MCF 10A (cell line): ENCODE data around the gene ULK3. TPM values are rescaled to one million over a fixed set of nuclear protein-coding genes. Genes with fewer than 3 reads are reported as not detected.
A peak's percentile ranks its signal among the peaks of the same experiment; 100 is the strongest.

Experiments
- BruUV-seq: library from RNA; stranded (reverse); fragments of 400-500 nt; replicated peaks from 2 replicates; lab custom pipeline; 2021; lab: Mats Ljungman, UMichigan
- CTCF ChIA-PET: fragments of 300-600 bp; sonication (Branson Sonifier 250); formaldehyde crosslinking; extraction: SDS; loops from one replicate; lab custom pipeline; 2021; ENCODE audit warnings: antibody characterized with exemption, inconsistent platforms; lab: Yijun Ruan, JAX
- POLR2A ChIA-PET: fragments of 300-600, 350-650 bp; sonication (Branson Sonifier 250); formaldehyde crosslinking; extraction: SDS; loops from one replicate; lab custom pipeline; 2020; ENCODE audit warnings: antibody characterized with exemption, inconsistent platforms; lab: Yijun Ruan, JAX
- DNase-seq: peaks from one replicate; pipeline ENCODE4 v3.0.0-alpha.2; 2018; ENCODE audit not compliant: unreplicated experiment
- H3K27ac Mint-ChIP-seq: one replicate; pipeline ENCODE4 v1.8.0; 2022; ENCODE audit warnings: mild to moderate bottlenecking, low read depth, mixed read lengths; ENCODE audit not compliant: unreplicated experiment
- H3K27me3 Mint-ChIP-seq: one replicate; pipeline ENCODE4 v1.8.0; 2022; ENCODE audit warnings: mixed read lengths; ENCODE audit not compliant: insufficient read depth, unreplicated experiment
- H3K36me3 Mint-ChIP-seq: one replicate; pipeline ENCODE4 v1.8.0; 2022; ENCODE audit warnings: mild to moderate bottlenecking, moderate library complexity, mixed read lengths; ENCODE audit not compliant: insufficient read depth, unreplicated experiment
- H3K4me1 Mint-ChIP-seq: one replicate; pipeline ENCODE4 v1.8.0; 2022; ENCODE audit warnings: mixed read lengths; ENCODE audit not compliant: insufficient read depth, unreplicated experiment
- H3K4me3 Mint-ChIP-seq: one replicate; pipeline ENCODE4 v1.8.0; 2022; ENCODE audit warnings: mild to moderate bottlenecking, moderate library complexity, mixed read lengths; ENCODE audit not compliant: unreplicated experiment
- H3K9me3 Mint-ChIP-seq: one replicate; pipeline ENCODE4 v1.8.0; 2022; ENCODE audit warnings: mixed read lengths; ENCODE audit not compliant: unreplicated experiment
- intact Hi-C: fragments of 100-400 bp; cut with micrococcal nuclease; formaldehyde crosslinking; loops from 2 replicates; pipeline ENCODE4 v1.14.1; 2022
- total RNA-seq: library from RNA; stranded (reverse); gene quantifications from 2 replicates; pipeline ENCODE4 v1.2.3, GENCODE V29; 2022
- TF ChIP-seq, protein P1 (sequence below): fragments of 200-600 bp; IDR thresholded peaks from one replicate; pipeline ENCODE4 v1.8.0; 2022; ENCODE audit warnings: antibody characterized with exemption, mild to moderate bottlenecking; ENCODE audit not compliant: unreplicated experiment

The ULK3 gene
- total RNA-seq, 1 experiment from 2014 or later, result 27.6 TPM

DNA sequence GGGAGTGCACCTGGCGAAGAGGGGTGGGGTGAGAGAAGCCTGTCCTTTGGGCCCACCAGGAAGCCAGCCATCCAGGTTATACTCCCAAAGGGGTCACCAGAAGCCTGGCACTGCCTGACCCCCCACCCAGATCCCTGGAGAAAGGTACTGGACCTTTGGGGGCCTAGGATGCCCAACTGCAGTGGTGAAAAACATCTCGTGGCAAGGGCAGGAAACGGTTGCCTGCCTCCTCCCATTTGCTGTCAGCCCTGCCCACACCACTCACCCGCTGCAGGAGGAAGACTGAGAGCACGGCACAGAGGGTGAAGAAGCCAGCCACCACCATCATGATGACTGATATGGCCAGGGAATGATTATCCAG, 2.2 kb upstream of the ULK3 start:
- no peak for DNase-seq
- Mint-ChIP-seq H3K36me3 (peaks cover 40% of the 10 kb centered on the region), H3K4me1 (no peaks in the 10 kb centered on the region), H3K4me3 (no peak overlapping the region), H3K9me3 (no peaks in the 10 kb centered on the region), H3K27ac (no peak overlapping the region), H3K27me3 (no peaks in the 10 kb centered on the region)
- no TSS peak for BruUV-seq
- intact Hi-C loops, result no loop called here
- ChIA-PET POLR2A (interaction anchor here (0.6 to 1.2 kb wide), 3 partner anchors 25 to 74 kb away, joined by 3 to 6 read pairs (median 4); partner anchors contain the start of gene SCAMP2), CTCF (interaction anchor here (1.1 to 1.5 kb wide), 2 partner anchors 25 to 105 kb away, joined by 5 to 7 read pairs; no protein-coding TSS in a partner anchor)
- TF ChIP-seq, protein P1, sequence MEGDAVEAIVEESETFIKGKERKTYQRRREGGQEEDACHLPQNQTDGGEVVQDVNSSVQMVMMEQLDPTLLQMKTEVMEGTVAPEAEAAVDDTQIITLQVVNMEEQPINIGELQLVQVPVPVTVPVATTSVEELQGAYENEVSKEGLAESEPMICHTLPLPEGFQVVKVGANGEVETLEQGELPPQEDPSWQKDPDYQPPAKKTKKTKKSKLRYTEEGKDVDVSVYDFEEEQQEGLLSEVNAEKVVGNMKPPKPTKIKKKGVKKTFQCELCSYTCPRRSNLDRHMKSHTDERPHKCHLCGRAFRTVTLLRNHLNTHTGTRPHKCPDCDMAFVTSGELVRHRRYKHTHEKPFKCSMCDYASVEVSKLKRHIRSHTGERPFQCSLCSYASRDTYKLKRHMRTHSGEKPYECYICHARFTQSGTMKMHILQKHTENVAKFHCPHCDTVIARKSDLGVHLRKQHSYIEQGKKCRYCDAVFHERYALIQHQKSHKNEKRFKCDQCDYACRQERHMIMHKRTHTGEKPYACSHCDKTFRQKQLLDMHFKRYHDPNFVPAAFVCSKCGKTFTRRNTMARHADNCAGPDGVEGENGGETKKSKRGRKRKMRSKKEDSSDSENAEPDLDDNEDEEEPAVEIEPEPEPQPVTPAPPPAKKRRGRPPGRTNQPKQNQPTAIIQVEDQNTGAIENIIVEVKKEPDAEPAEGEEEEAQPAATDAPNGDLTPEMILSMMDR, result no peak

DNA sequence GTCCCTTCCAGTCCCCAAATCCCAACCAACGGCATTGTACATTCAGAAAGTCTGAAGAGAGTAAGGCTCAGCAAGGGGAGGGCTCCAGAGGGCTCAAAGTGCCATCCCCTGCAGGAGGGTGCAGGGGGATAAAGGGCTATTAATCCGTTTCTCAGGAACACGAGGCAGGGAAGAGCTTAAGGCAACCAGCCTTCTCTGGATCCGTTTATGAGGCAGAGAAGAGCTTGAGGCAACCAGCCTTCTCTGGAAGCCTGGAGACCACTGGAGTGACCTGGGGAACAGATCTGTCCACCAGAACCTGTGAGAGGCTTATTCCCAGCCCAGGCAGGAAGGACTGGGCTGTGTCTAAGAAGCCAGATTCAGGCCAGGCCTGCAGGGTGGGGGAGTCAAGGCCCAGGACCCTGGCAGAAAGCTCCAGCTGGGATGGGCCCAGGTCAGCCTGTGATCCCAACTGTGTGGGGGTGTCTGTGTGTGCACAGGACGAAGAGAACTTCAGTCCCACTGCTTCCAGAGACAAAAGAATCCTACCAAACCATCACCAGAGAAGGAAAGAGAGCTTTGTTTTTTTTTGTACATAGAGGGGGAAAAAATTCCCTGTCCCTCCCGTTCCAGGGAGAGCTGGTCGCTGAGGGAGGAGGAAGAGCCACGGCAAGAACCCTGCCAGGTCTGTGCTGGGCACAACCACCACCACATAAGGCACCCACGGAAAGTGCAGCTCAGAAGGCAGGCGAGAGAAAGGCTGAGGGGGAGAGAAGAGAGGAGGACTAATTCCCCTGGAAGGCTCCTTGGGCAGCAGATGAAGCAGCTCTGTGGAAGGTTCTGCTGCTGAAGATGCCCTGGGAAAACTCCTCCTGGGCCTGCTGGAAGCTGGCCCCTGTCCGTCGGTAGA, 1.6 kb upstream of the ULK3 start:
- H3K27ac Mint-ChIP-seq, result no peak overlapping the region

GRCh38 chr15:74843891-74844299, 939 bp upstream of the ULK3 start:
- ChIA-PET POLR2A (interaction anchor here (1.0 to 2.6 kb wide), 4 partner anchors 26 to 69 kb away, joined by 3 to 18 read pairs (median 8); no protein-coding TSS in a partner anchor), CTCF (interaction anchor here (0.6 to 1.5 kb wide), 7 partner anchors 16 to 107 kb away, joined by 3 to 7 read pairs (median 4); no protein-coding TSS in a partner anchor)
- TF ChIP-seq, protein P1, result no peak
- DNase-seq, result no peak
- Mint-ChIP-seq H3K4me1 (no peaks in the 10 kb centered on the region), H3K27me3 (no peaks in the 10 kb centered on the region), H3K36me3 (peaks cover 38% of the 10 kb centered on the region), H3K27ac (no peak overlapping the region), H3K9me3 (no peaks in the 10 kb centered on the region), H3K4me3 (peak overlapping the region; percentile 83)
- TSS peak; percentile 28 for BruUV-seq
- intact Hi-C loops, result loop anchor here (2.0 kb wide), 1 partner anchor 57 kb away; no protein-coding TSS in a partner anchor

More for the DNA sequence above, 1.6 kb upstream of the ULK3 start:
- Mint-ChIP-seq H3K36me3 (peaks cover 38% of the 10 kb centered on the region), H3K4me3 (no peak overlapping the region), H3K9me3 (no peaks in the 10 kb centered on the region), H3K4me1 (no peaks in the 10 kb centered on the region), H3K27me3 (no peaks in the 10 kb centered on the region)
- TF ChIP-seq, protein P1, result no peak
- BruUV-seq, result no TSS peak
- no peak for DNase-seq
- ChIA-PET POLR2A (interaction anchor here (0.6 to 2.6 kb wide), 5 partner anchors 25 to 74 kb away, joined by 3 to 18 read pairs (median 6); partner anchors contain the start of gene SCAMP2), CTCF (interaction anchor here (1.1 to 1.5 kb wide), 2 partner anchors 25 to 106 kb away, joined by 5 to 7 read pairs; no protein-coding TSS in a partner anchor)
- intact Hi-C loops, result no loop called here

GRCh38 chr15:74843445-74843828, 481 bp upstream of the ULK3 start:
- H3K27ac Mint-ChIP-seq, result peak overlapping the region; percentile 49
- ChIA-PET CTCF (interaction anchor here (0.6 to 1.3 kb wide), 8 partner anchors 16 to 74 kb away, joined by 3 to 6 read pairs (median 4); no protein-coding TSS in a partner anchor), POLR2A (interaction anchor here (0.7 to 2.6 kb wide), 5 partner anchors 27 to 69 kb away, joined by 3 to 18 read pairs (median 3); no protein-coding TSS in a partner anchor)
- intact Hi-C loops, result loop anchor here (2.0 kb wide), 1 partner anchor 57 kb away; no protein-coding TSS in a partner anchor
- H3K4me1 Mint-ChIP-seq, result no peaks in the 10 kb centered on the region
- TF ChIP-seq, protein P1, result no peak
- H3K36me3 Mint-ChIP-seq, result peaks cover 36% of the 10 kb centered on the region
- no peak for DNase-seq
- peak overlapping the region; percentile 83 for H3K4me3 Mint-ChIP-seq
- no peaks in the 10 kb centered on the region for H3K9me3 Mint-ChIP-seq
- H3K27me3 Mint-ChIP-seq, result no peaks in the 10 kb centered on the region
- TSS peak; percentile 95 for BruUV-seq
